Uterus (tissue), 2 donors: ENCODE data around the gene TOE1.

Experiments used
- POLR2A ChIP-seq, 2 donors: fragments of 450-650 bp; IDR thresholded peaks; one replicate each; pipeline ENCODE4 v1.6.1; 2016; ENCODE audit warnings: antibody characterized with exemption in 2 of 2, mild to moderate bottlenecking in 1 of 2, moderate library complexity in 1 of 2
- TF ChIP-seq, protein P1 (sequence below), 4 experiments: fragments of 200-600 bp in 2 of 4; fragments of 450-650 bp in 2 of 4; sonication (generic) in 2 of 4; IDR thresholded peaks; one replicate each; pipeline ENCODE4 v1.5.1; 2016 to 2019; ENCODE audit warnings: antibody characterized with exemption in 4 of 4, mild to moderate bottlenecking in 2 of 4, moderate library complexity in 1 of 4

DNA sequence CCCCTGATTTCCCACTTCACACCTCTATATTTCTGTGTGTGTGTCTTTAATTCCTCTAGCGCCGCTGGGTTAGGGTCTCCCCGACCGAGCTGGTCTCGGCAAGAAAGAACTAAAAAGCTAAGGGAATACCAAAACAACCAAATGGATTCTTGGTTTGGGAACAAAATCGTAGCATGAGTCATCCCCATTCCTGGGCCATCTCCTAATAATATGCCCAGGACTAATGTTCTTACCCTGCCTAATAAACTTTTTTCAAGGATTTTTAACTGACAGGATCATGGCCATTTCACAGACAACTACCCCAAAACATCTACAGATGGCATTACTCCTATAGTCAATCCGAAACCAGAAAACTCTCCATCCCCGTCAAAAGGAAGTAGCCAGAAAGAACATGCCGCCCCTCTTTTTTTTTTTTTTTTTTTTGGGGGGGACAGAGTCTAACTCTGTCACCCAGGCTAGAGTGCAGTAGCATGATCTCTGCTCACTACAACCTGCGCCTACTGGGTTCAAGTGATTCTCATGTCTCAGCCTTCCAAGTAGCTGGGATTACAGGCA lies 17.4 kb upstream of the TOE1 start:
- TF ChIP-seq, protein P1, sequence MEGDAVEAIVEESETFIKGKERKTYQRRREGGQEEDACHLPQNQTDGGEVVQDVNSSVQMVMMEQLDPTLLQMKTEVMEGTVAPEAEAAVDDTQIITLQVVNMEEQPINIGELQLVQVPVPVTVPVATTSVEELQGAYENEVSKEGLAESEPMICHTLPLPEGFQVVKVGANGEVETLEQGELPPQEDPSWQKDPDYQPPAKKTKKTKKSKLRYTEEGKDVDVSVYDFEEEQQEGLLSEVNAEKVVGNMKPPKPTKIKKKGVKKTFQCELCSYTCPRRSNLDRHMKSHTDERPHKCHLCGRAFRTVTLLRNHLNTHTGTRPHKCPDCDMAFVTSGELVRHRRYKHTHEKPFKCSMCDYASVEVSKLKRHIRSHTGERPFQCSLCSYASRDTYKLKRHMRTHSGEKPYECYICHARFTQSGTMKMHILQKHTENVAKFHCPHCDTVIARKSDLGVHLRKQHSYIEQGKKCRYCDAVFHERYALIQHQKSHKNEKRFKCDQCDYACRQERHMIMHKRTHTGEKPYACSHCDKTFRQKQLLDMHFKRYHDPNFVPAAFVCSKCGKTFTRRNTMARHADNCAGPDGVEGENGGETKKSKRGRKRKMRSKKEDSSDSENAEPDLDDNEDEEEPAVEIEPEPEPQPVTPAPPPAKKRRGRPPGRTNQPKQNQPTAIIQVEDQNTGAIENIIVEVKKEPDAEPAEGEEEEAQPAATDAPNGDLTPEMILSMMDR (IDR thresholded peaks at IDR 0.05): no peak
- TF ChIP-seq POLR2A (IDR thresholded peaks at IDR 0.05): no peak
